ENCODE results near the gene SMYD3.

The SMYD3 gene

DNA sequence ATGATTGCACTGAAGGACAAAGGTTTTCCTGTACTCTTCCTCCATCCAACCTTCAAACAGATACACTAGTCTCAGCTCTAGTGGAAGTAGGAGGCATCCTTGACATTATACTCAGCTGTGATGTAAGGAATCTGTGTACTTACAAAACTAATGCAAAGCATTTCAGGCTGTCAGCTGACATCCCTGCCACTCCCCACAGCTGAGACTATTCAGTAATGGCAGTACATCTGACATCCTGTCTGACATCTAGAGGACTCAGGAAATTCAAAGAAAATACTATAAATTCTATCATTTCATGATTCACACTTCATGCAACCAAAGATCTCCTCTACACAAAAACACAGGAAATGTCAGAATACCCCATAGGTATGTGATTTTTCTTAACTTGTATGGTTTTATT is 325.8 kb downstream of the SMYD3 start:
- no peak for DNase-seq (ENCODE audit: low read depth in 2 of 3, low spot score in 1 of 3)

GRCh38 chr1:246179401-246179800 is 327.7 kb downstream of the SMYD3 start:
- no peak for DNase-seq (ENCODE audit: low read depth in 2 of 3, low spot score in 1 of 3)

- no peak for DNase-seq (ENCODE audit: low read depth in 2 of 3, low spot score in 1 of 3)
Measured at GRCh38 chr1:246178717-246179311, 328.3 kb downstream of the SMYD3 start.

GRCh38 chr1:246176126-246177024 is 330.7 kb downstream of the SMYD3 start:
- no peak for DNase-seq (ENCODE audit: low read depth in 2 of 3, low spot score in 1 of 3)

DNA sequence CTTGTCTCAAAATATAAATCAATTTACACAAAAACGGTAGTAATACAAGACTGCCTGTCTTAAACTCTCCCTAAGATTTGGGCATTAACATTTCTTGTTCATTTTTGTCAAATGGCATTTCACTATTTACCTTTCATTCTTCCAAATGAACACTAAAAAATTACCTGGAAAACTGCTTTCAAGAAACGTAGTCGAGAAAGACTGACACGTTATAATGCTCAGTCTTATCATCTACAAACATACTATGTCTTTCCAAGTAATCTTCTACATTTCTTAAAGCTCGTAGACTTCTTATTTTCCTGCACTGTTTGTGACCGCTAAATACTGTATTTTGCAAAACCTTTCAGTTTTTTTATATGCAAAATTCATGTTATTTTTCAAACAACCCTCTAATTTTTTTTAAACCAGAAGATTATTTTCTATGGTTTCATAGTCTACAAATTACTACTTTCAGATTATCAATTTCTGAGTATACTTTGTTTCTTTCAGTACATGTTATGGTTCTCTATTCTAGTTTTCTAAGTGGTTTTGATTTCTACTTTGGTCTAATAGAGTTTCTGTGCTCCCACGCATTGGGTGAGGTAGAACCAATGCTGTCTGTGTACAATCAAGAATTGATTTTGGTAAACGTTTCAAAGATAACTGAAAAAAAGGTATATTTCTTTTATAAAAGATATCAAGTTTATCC is 336.4 kb downstream of the SMYD3 start:
- DNase-seq (ENCODE audit: low read depth in 2 of 3, low spot score in 1 of 3): no peak

DNA sequence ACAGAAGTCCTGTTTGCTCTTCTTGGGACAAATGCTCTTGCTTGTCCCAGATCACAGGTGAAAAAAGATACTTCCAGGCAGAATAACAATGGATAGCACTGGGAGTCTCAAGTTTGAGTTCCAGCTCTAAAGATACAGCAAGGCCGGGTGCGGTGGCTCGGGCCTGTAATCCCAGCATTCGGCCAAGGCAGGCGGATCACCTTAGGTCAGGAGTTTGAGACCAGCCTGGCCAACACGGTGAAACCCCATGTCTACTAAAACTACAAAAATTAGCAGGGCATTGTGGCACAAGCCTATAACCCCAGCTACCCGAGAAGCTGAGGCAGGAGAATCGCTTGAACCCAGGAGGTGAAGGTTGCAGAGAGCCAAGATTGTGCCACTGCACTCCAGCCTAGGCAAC is 337.6 kb downstream of the SMYD3 start:
- no peak for DNase-seq (ENCODE audit: low read depth in 2 of 3, low spot score in 1 of 3)

GRCh38 chr1:246169019-246169418 is 338.1 kb downstream of the SMYD3 start:
- DNase-seq (ENCODE audit: low read depth in 2 of 3, low spot score in 1 of 3): no peak

DNA sequence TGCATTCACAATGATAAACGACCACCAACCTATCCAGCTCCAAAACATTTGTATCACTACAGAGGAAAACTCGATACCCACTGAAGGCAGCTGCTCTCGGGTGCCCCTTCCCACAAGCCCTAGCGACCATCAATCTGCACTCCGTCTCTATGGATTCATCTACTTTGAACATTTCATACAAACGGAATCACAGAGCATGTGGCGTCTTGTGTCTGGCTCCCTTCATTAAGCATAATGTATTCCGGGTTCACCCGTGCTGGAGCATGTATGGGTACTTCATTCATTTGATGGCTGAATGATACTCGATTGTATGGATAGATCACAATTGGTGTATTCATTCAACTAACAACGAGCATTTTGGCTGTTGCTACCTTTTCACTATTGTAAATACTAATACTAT is 340.2 kb downstream of the SMYD3 start:
- no peak for DNase-seq (ENCODE audit: low read depth in 2 of 3, low spot score in 1 of 3)

GRCh38 chr1:246165826-246166709 is 341.0 kb downstream of the SMYD3 start:
- DNase-seq (ENCODE audit: low read depth in 2 of 3, low spot score in 1 of 3): no peak

- DNase-seq (ENCODE audit: low read depth in 2 of 3, low spot score in 1 of 3): no peak
Measured at GRCh38 chr1:246164764-246165163, 342.3 kb downstream of the SMYD3 start.

- no peak for DNase-seq (ENCODE audit: low read depth in 2 of 3, low spot score in 1 of 3)
Measured at GRCh38 chr1:246162560-246162959, 344.5 kb downstream of the SMYD3 start.

GRCh38 chr1:246161626-246162025 is 345.5 kb downstream of the SMYD3 start:
- DNase-seq (ENCODE audit: low read depth in 2 of 3, low spot score in 1 of 3): no peak

DNA sequence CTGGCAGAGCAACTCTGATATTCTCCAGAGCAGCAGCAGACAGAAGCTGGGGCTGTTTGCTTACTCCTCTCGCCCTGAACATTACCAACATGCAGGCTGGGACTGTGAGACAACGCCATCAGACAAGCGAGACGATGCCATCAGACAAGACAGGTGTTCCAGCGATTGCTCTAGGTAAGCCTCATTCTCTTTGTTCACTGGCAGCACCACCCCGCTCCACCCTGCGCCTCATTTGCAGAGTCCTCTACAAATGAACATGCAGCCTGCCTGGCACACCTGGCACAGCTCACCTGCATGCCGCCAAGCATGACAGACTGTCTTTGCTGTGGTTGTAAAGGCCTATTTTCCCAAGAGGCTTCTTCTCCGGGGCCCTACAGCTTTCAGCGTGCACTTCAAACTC is 346.2 kb downstream of the SMYD3 start:
- DNase-seq (ENCODE audit: low read depth in 2 of 3, low spot score in 1 of 3): no peak

DNA sequence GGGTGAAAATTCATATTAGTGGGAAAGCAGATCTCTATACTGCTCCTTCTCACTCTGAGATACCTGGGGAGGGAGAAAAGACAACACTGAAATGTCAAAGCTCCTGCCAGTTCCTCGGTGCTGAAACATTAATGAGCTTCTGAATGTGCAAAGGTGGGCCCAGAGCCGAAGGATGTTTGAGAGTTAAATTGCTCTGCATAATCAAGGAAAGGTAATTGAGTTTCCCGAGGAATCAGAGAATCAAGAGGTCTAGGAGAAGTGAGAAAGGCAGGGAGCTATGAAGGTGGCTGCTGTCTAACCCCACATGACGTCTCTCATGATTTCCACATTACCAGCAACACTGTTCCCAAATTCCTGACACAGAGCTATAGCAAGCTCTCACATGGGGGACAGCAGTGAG is 346.7 kb downstream of the SMYD3 start:
- DNase-seq (ENCODE audit: low read depth in 2 of 3, low spot score in 1 of 3): no peak

GRCh38 chr1:246159279-246160227 is 347.5 kb downstream of the SMYD3 start:
- DNase-seq (ENCODE audit: low read depth in 2 of 3, low spot score in 1 of 3): no peak

- DNase-seq (ENCODE audit: low read depth in 2 of 3, low spot score in 1 of 3): no peak
Measured at GRCh38 chr1:246158131-246158530, 348.9 kb downstream of the SMYD3 start.

GRCh38 chr1:246157516-246157915 is 349.6 kb downstream of the SMYD3 start:
- no peak for DNase-seq (ENCODE audit: low read depth in 2 of 3, low spot score in 1 of 3)

GRCh38 chr1:246156847-246157246 is 350.2 kb downstream of the SMYD3 start:
- DNase-seq (ENCODE audit: low read depth in 2 of 3, low spot score in 1 of 3): no peak

DNA sequence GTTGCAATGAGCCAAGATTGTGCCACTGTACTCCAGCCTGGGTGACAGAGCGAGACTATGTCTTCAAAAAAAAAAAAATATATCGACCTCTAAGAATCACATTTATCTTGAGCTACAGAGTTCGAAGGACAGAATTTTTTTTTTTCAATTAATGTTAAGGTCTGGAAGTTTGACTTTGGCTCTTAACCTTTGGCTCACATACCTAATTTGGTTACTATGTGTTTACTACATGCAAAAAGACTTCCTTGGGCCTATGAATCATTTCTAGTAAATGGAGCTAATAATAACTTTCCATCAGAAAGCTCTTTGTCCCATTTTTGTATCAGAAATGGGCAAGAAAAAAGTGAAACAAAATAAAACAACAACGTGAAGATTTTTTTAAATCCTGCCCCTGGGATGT is 351.2 kb downstream of the SMYD3 start:
- DNase-seq (ENCODE audit: low read depth in 2 of 3, low spot score in 1 of 3): no peak

- no peak for DNase-seq (ENCODE audit: low read depth in 2 of 3, low spot score in 1 of 3)
Measured at GRCh38 chr1:246153796-246154212, 353.3 kb downstream of the SMYD3 start.
